GM12872 (cell line): Measurements from ENCODE around the gene NCBP1.

Source experiments
- CTCF ChIP-seq: IDR thresholded peaks from 3 replicates; pipeline ENCODE4 v1.5.1; 2011; ENCODE audit warnings: low read depth, mild to moderate bottlenecking, low read length, moderate library complexity; ENCODE audit not compliant: insufficient read depth

The NCBP1 gene

GRCh38 chr9:97617939-97618416, 15.6 kb upstream of the NCBP1 start:
- TF ChIP-seq CTCF = no peak

GRCh38 chr9:97623946-97624345, 9.7 kb upstream of the NCBP1 start:
- no peak for TF ChIP-seq CTCF

GRCh38 chr9:97625620-97626019, 8.0 kb upstream of the NCBP1 start:
- no peak for TF ChIP-seq CTCF

- TF ChIP-seq CTCF = no peak
Measured at GRCh38 chr9:97627624-97628023, 6.0 kb upstream of the NCBP1 start.

- TF ChIP-seq CTCF = no peak
Measured at GRCh38 chr9:97628668-97629067, 5.0 kb upstream of the NCBP1 start.

- TF ChIP-seq CTCF = no peak
Measured at GRCh38 chr9:97629156-97629555, 4.5 kb upstream of the NCBP1 start.

- TF ChIP-seq CTCF = no peak
Measured at GRCh38 chr9:97630591-97630990, 3.0 kb upstream of the NCBP1 start.

- no peak for TF ChIP-seq CTCF
Measured at GRCh38 chr9:97632248-97632984, 1.2 kb upstream of the NCBP1 start.
